Neutrophil (primary cell): ENCODE measurements around the gene MAS1.

Experiments used
- H3K27ac ChIP-seq: fragments of 200-600 bp; sonication (generic); 2 replicates; pipeline ENCODE4 v1.5.1; 2016; ENCODE audit warnings: mild to moderate bottlenecking, moderate library complexity
- H3K27me3 ChIP-seq: fragments of 200-600 bp; sonication (generic); 2 replicates; pipeline ENCODE4 v1.6.0; 2016; ENCODE audit warnings: mild to moderate bottlenecking
- H3K36me3 ChIP-seq: fragments of 200-600 bp; sonication (generic); 2 replicates; pipeline ENCODE4 v1.5.1; 2017
- H3K4me1 ChIP-seq, 2 experiments: fragments of 200-600 bp in 1 of 2; sonication (generic) in 1 of 2; 1 replicate in 1 of 2; 2 replicates in 1 of 2; pipeline versions ENCODE4 v1.5.1 to v1.6.1; 2013 to 2016; ENCODE audit warnings: low read depth in 1 of 2, low read length in 1 of 2, mild to moderate bottlenecking in 1 of 2, moderate library complexity in 1 of 2; ENCODE audit not compliant: control insufficient read depth in 1 of 2, insufficient read depth in 1 of 2
- H3K4me3 ChIP-seq, 2 experiments: fragments of 200-600 bp in 1 of 2; sonication (generic) in 1 of 2; 1 replicate in 1 of 2; 2 replicates in 1 of 2; pipeline ENCODE4 v1.5.1; 2013 to 2016; ENCODE audit warnings: low read depth in 1 of 2, low read length in 1 of 2, mild to moderate bottlenecking in 1 of 2, moderate library complexity in 1 of 2
- H3K9me3 ChIP-seq: fragments of 200-600 bp; sonication (generic); 2 replicates; pipeline ENCODE4 v1.5.1; 2016
- CTCF ChIP-seq: fragments of 200-600 bp; sonication (generic); IDR thresholded peaks from 2 replicates; pipeline ENCODE4 v1.5.1; 2016; ENCODE audit warnings: antibody characterized with exemption

MAS1 gene

GRCh38 chr6:159908979-159909378, 18.2 kb downstream of the MAS1 start:
- Histone ChIP-seq H3K9me3 (no peaks in the 10 kb centered on the region), H3K27me3 (peaks cover 61% of the 10 kb centered on the region), H3K4me3 (no peak overlapping the region), H3K4me1 (peaks cover 8 to 10% of the 10 kb centered on the region in 2 experiments), H3K36me3 (no peaks in the 10 kb centered on the region), H3K27ac (no peak overlapping the region)
- TF ChIP-seq CTCF: no peak

GRCh38 chr6:159910342-159910741, 19.6 kb downstream of the MAS1 start:
- Histone ChIP-seq H3K27me3 (peaks cover 67% of the 10 kb centered on the region), H3K36me3 (no peaks in the 10 kb centered on the region), H3K4me3 (no peak overlapping the region), H3K4me1 (peaks cover 8 to 10% of the 10 kb centered on the region in 2 experiments), H3K9me3 (no peaks in the 10 kb centered on the region), H3K27ac (no peak overlapping the region)
- no peak for TF ChIP-seq CTCF

- no peak for TF ChIP-seq CTCF
- peaks cover 82% of the 10 kb centered on the region for H3K27me3 ChIP-seq
- no peaks in the 10 kb centered on the region for H3K9me3 ChIP-seq
- no peak overlapping the region for H3K4me3 ChIP-seq
- peaks cover 7 to 10% of the 10 kb centered on the region in 2 experiments for H3K4me1 ChIP-seq
- H3K36me3 ChIP-seq: no peaks in the 10 kb centered on the region
- H3K27ac ChIP-seq: no peak overlapping the region
These were observed 22.6 kb downstream of the MAS1 start for GRCh38 chr6:159913375-159913774.

GRCh38 chr6:159913862-159914564, 23.2 kb downstream of the MAS1 start:
- Histone ChIP-seq H3K9me3 (no peaks in the 10 kb centered on the region), H3K27me3 (peaks cover 86% of the 10 kb centered on the region), H3K4me1 (peaks cover under 1 to 3% of the 10 kb centered on the region in 2 experiments), H3K36me3 (no peaks in the 10 kb centered on the region), H3K27ac (no peak overlapping the region), H3K4me3 (no peak overlapping the region)
- TF ChIP-seq CTCF: no peak

- peaks cover 84% of the 10 kb centered on the region for H3K27me3 ChIP-seq
- no peak for TF ChIP-seq CTCF
- no peaks in the 10 kb centered on the region for H3K4me1 ChIP-seq
- H3K4me3 ChIP-seq: no peak overlapping the region
- no peaks in the 10 kb centered on the region for H3K36me3 ChIP-seq
- no peaks in the 10 kb centered on the region for H3K9me3 ChIP-seq
- H3K27ac ChIP-seq: no peak overlapping the region
These were observed 23.8 kb downstream of the MAS1 start for GRCh38 chr6:159914565-159914923.
